Pancreas (tissue), 10 donors: ENCODE measurements around the gene RARRES1. TPM values are rescaled to one million over a fixed set of nuclear protein-coding genes. Genes with fewer than 3 reads are reported as not detected.

Experiments used
- ATAC-seq, 4 donors: fragments of 200-7000 bp; cut with Tn5 transposase; one replicate each; pipeline versions ENCODE4 v1.8.0 to v1.9.1; 2020; ENCODE audit warnings: mild to moderate bottlenecking in 4 of 4, moderate library complexity in 4 of 4
- DNase-seq, 6 donors: peaks; one replicate each; pipeline ENCODE4 v3.0.0-alpha.2; 2020
- FAIRE-seq: peaks from 2 replicates; lab custom pipeline; 2012; peaks lifted over from hg19 to GRCh38; lab: Jason Lieb, UNC
- H3K27ac ChIP-seq, 4 donors: fragments of 200-600 bp; sonication (generic); 1 replicate in 3 of 4; 2 replicates in 1 of 4; pipeline versions ENCODE4 v1.5.0 to v1.8.0; 2020
- H3K27me3 ChIP-seq, 4 donors: fragments of 200-600 bp; one replicate each; pipeline ENCODE4 v1.8.0; 2021
- H3K36me3 ChIP-seq, 3 donors: fragments of 200-600 bp; sonication (generic) in 1 of 3; one replicate each; pipeline versions ENCODE4 v1.5.0 to v1.8.0; 2020 to 2021
- H3K4me1 ChIP-seq, 3 donors: fragments of 200-600 bp; one replicate each; pipeline ENCODE4 v1.8.0; 2021
- H3K4me3 ChIP-seq, 4 donors: fragments of 200-600 bp; sonication (generic) in 2 of 4; one replicate each; pipeline versions ENCODE4 v1.5.0 to v1.8.0; 2020 to 2021
- H3K9me3 ChIP-seq, 4 donors: fragments of 200-600 bp; one replicate each; pipeline ENCODE4 v1.8.0; 2021
- WGBS, 2 donors: extraction: QIAGEN DNeasy Blood & Tissue Kit; methylation state at CpG; one replicate each; pipeline ENCODE4 v1.1.7; 2013; 5-methylcytosine and 5-hydroxymethylcytosine counted together
- intact Hi-C, 3 donors: fragments of 100-400 bp; cut with DNase I; formaldehyde crosslinking; loops; one replicate each; pipeline versions ENCODE4 v1.11.1 to v1.14.2; 2022
- polyA plus RNA-seq, 2 donors: library from polyadenylated mRNA; stranded (reverse); fragments of 200-250 nt; gene quantifications; one replicate each; pipeline ENCODE4 v1.2.3, GENCODE V29; 2013
- total RNA-seq, 6 donors: library from RNA; stranded (reverse); fragmentation: NEBNext Ultra II Directional in 4 of 6; extraction: Animal tissue kit (Norgen Biotek cat#: 25700) in 4 of 6; gene quantifications; one replicate each; pipeline versions ENCODE4 v1.2.1 to v1.2.4, GENCODE V29; 2021 to 2023
- TF ChIP-seq, protein P1 (sequence below), 4 donors: fragments of 200-600 bp; sonication (generic) in 3 of 4; IDR thresholded peaks; one replicate each; pipeline versions ENCODE4 v1.5.0 to v1.8.0; 2021; ENCODE audit warnings: antibody characterized with exemption in 4 of 4
- donor health status: healthy with polysubstance abuse.
- donor health status: DM: no; HTN: no; CAD: no; lungs with moderate emphysema.
- donor health status: DM: no; HTN: no; CAD: no.
- donor health status: control.
- donor health status: control.
- donor health status: Bipolar disorder and iron deficiency.
- donor health status: DM: yes; HTN: yes; CAD: no.
- donor health status: DM: no; HTN: no; CAD: no.
- donor health status: DM: no; HTN: no; CAD: no.
- donor health status: DM: yes; HTN: yes; CAD: no.

The RARRES1 gene
- total and polyA plus RNA-seq, 8 donors: 0.79 to 48.3 (median 3.9) TPM

DNA sequence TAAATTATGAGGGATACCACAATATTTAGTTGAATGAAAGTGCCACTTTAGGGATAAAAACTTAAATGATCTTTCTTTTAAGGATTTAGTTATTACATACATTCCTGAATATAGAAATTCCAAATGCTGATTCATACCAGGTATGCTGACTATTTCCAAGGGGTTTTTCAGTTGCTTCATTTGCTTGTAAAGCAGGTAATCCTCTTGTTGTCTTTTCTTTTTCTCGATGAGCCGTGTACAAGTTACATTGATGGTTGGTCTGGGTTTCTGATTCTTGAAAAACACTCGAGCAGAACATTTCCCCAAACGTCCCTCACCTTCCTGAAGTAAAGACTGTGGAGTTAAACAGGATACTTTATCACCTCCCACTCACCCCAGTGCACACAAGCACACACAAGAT is 21.7 kb downstream of the RARRES1 start:
- ATAC-seq (no peak), DNase-seq (no peak), FAIRE-seq (no peak)
- WGBS, 2 donors: 73 to 83% methylated on average over 4 of the region's 4 CpGs
- intact Hi-C loops: no loop called here
- no peaks in the 10 kb centered on the region for H3K36me3 ChIP-seq
- H3K4me1 ChIP-seq: no peaks in the 10 kb centered on the region
- H3K27me3 ChIP-seq: no peaks in the 10 kb centered on the region
- H3K27ac ChIP-seq: no peak overlapping the region
- no peaks in the 10 kb centered on the region for H3K9me3 ChIP-seq
- TF ChIP-seq, protein P1, sequence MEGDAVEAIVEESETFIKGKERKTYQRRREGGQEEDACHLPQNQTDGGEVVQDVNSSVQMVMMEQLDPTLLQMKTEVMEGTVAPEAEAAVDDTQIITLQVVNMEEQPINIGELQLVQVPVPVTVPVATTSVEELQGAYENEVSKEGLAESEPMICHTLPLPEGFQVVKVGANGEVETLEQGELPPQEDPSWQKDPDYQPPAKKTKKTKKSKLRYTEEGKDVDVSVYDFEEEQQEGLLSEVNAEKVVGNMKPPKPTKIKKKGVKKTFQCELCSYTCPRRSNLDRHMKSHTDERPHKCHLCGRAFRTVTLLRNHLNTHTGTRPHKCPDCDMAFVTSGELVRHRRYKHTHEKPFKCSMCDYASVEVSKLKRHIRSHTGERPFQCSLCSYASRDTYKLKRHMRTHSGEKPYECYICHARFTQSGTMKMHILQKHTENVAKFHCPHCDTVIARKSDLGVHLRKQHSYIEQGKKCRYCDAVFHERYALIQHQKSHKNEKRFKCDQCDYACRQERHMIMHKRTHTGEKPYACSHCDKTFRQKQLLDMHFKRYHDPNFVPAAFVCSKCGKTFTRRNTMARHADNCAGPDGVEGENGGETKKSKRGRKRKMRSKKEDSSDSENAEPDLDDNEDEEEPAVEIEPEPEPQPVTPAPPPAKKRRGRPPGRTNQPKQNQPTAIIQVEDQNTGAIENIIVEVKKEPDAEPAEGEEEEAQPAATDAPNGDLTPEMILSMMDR (IDR thresholded peaks at IDR 0.05): no peak
- H3K4me3 ChIP-seq: no peak overlapping the region

DNA sequence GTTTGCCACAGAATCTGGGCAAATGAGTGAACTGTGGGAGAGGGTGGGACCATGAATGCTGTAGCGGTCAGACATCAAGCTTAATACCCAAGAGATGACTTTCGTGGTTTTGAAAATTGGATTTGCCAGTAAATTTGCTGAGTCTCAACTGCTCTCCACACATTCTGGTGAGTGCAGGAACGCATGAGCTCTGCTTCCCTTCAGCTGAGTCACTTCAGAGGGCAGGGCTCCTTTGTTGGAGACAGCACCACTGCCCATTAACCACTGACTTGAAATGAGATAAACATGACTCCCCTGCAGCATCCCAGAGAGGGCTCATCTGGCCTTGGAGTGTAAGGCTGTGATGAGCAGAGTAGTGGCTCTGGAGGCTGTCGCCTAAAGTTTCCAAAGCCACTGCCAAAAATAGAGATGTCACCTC is 22.6 kb downstream of the RARRES1 start:
- Histone ChIP-seq H3K27ac (no peak overlapping the region), H3K9me3 (no peaks in the 10 kb centered on the region), H3K36me3 (no peaks in the 10 kb centered on the region), H3K4me3 (no peak overlapping the region), H3K4me1 (no peaks in the 10 kb centered on the region), H3K27me3 (no peaks in the 10 kb centered on the region)
- intact Hi-C loops: no loop called here
- FAIRE-seq: no peak
- no peak for DNase-seq
- TF ChIP-seq, protein P1 (IDR thresholded peaks at IDR 0.05): no peak
- ATAC-seq: peak in 3 of 4 donors; percentile 19 to 68 (median 62)
- 87 to 92% methylated on average over 4 of the region's 4 CpGs for WGBS, 2 donors

DNA sequence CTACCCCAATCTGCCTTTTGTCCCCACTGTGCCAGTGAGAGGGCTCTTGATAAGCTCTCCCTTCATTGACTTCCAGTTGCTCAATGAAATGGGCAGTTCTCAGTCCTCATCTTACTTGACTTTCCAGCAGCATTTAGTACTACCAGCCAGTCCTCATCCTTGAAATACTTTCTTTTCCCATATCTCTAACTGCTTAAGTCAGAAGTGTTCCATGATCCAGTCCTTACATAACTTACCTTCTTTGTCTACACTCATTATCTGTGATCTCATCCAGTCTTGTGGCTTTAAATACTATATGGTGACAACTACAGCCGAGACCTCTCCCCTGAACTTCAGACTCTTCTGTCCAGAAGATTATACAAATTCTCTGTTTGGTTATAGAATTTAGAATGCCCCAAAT is 28.7 kb downstream of the RARRES1 start:
- TF ChIP-seq, protein P1 (IDR thresholded peaks at IDR 0.05): no peak
- no peaks in the 10 kb centered on the region for H3K27me3 ChIP-seq
- WGBS, 2 donors: 94 to 96% methylated on average over 1 of the region's 1 CpG
- no peak overlapping the region for H3K27ac ChIP-seq
- FAIRE-seq (no peak), ATAC-seq (no peak), DNase-seq (no peak)
- intact Hi-C loops: no loop called here
- H3K4me3 ChIP-seq: no peak overlapping the region
- H3K4me1 ChIP-seq: no peaks in the 10 kb centered on the region
- H3K9me3 ChIP-seq: no peaks in the 10 kb centered on the region
- no peaks in the 10 kb centered on the region for H3K36me3 ChIP-seq

DNA sequence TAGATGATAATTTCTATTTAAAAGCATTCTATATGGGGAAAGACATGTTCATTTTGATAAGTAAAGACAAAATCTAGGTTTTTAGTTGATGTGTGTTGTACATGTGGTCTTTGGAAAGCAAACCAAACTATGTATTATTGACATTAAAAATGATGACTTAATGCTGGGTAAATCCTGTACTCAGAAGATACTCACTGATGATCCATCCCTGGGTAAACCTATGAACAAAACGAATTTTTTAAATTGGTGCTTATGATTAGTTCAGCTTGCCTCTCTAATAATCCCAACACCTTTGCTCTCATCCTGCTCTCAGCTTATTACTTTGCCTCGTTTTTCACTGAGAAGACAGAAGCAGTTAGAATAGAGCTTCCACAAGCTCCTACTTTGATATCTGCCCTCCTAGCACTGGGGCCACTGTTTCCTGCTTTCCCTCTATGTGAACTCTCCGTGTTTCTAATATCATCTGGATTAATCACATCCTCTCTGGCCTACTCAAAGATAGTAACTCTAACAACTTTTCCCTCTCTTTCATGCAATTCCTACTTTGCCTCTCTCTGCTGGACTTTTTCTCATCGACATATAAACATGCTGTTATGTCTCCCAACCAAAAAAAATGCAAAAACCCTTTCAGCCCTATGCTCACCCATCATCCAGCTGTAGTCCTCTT is 29.3 kb downstream of the RARRES1 start:
- FAIRE-seq: no peak
- TF ChIP-seq, protein P1 (IDR thresholded peaks at IDR 0.05): no peak

DNA sequence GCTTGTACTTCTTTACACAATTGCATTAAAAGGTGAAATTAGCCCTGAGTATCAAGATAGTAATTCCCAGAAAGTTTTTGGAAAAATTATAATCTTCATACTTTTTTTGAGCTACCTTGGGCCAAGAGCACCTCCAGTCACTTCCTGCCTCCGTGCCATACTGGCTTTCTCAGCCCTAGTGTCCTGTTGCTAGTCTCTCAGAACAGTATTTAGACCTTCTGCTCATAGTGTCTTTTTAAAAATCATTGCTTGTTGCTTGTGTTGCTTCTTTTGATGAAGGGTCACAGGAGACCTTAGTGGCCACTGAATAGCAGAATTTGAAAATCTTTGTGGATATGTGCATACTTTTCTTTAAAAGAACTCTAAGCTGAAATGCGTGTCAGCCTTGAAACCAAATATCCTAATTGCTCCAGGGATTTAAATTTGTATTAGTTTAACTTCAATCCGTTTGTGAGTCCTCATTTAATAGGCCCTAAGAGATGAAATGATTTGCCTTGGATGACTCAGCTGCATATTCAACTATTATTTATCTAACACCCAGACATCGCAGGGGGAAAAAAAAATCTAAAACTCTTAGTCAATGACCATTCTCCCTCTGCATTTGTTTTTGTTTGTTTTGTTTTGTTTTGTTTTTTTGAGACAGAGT is 30.7 kb downstream of the RARRES1 start:
- TF ChIP-seq, protein P1 (IDR thresholded peaks at IDR 0.05): no peak
- WGBS, 2 donors: 89 to 90% methylated on average over 4 of the region's 4 CpGs
- no peak overlapping the region for H3K27ac ChIP-seq
- no peak for DNase-seq
- H3K27me3 ChIP-seq: no peaks in the 10 kb centered on the region
- H3K9me3 ChIP-seq: no peaks in the 10 kb centered on the region
- H3K36me3 ChIP-seq: no peaks in the 10 kb centered on the region
- no peak for ATAC-seq
- H3K4me1 ChIP-seq: no peaks in the 10 kb centered on the region
- no peak overlapping the region for H3K4me3 ChIP-seq
- intact Hi-C loops: no loop called here
- no peak for FAIRE-seq

More for the DNA sequence above, 29.3 kb downstream of the RARRES1 start:
- intact Hi-C loops: no loop called here
- Histone ChIP-seq H3K36me3 (no peaks in the 10 kb centered on the region), H3K27ac (no peak overlapping the region), H3K4me1 (no peaks in the 10 kb centered on the region), H3K27me3 (no peaks in the 10 kb centered on the region), H3K9me3 (no peaks in the 10 kb centered on the region), H3K4me3 (no peak overlapping the region)
- 75 to 87% methylated on average over 4 of the region's 4 CpGs for WGBS, 2 donors
- ATAC-seq (peak in 1 of 4 donors; percentile 18), DNase-seq (no peak)
